Right hindlimb (tissue), 1 donor: Measurements from ENCODE around the gene LRRTM4.

ENCODE experiments used
- DNase-seq: peaks from one replicate; pipeline ENCODE4 v3.0.0-alpha.2; 2018

Gene LRRTM4

GRCh38 chr2:76977846-76978727 lies 544.1 kb downstream of the LRRTM4 start:
- DNase-seq = no peak

GRCh38 chr2:76975752-76976151 lies 546.4 kb downstream of the LRRTM4 start:
- no peak for DNase-seq

GRCh38 chr2:76973610-76974009 lies 548.6 kb downstream of the LRRTM4 start:
- DNase-seq = no peak

GRCh38 chr2:76965772-76966171 lies 556.4 kb downstream of the LRRTM4 start:
- DNase-seq = no peak

- peak; percentile 22 for DNase-seq
Measured at GRCh38 chr2:76958749-76959148, 563.4 kb downstream of the LRRTM4 start.

GRCh38 chr2:76953733-76954347 lies 568.3 kb downstream of the LRRTM4 start:
- peak; percentile 32 for DNase-seq

GRCh38 chr2:76946631-76947145 lies 575.5 kb downstream of the LRRTM4 start:
- no peak for DNase-seq

GRCh38 chr2:76940559-76940958 lies 581.6 kb downstream of the LRRTM4 start:
- no peak for DNase-seq

- no peak for DNase-seq
Measured at GRCh38 chr2:76938153-76938552, 584.0 kb downstream of the LRRTM4 start.

GRCh38 chr2:76932550-76932949 lies 589.6 kb downstream of the LRRTM4 start:
- DNase-seq = no peak

- DNase-seq = no peak
Measured at GRCh38 chr2:76930056-76930744, 592.0 kb downstream of the LRRTM4 start.

GRCh38 chr2:76928026-76928425 lies 594.1 kb downstream of the LRRTM4 start:
- DNase-seq = no peak

GRCh38 chr2:76921006-76921405 lies 601.2 kb downstream of the LRRTM4 start:
- no peak for DNase-seq

- DNase-seq = no peak
Measured at GRCh38 chr2:76895469-76895868, 626.7 kb downstream of the LRRTM4 start.

GRCh38 chr2:76870581-76870980 lies 651.6 kb downstream of the LRRTM4 start:
- no peak for DNase-seq

- no peak for DNase-seq
Measured at GRCh38 chr2:76870011-76870410, 652.2 kb downstream of the LRRTM4 start.

GRCh38 chr2:76867854-76868253 lies 654.3 kb downstream of the LRRTM4 start:
- no peak for DNase-seq

- no peak for DNase-seq
Measured at GRCh38 chr2:76866464-76866863, 655.7 kb downstream of the LRRTM4 start.

GRCh38 chr2:76862901-76863300 lies 659.3 kb downstream of the LRRTM4 start:
- no peak for DNase-seq

- DNase-seq = no peak
Measured at GRCh38 chr2:76861708-76862107, 660.5 kb downstream of the LRRTM4 start.

GRCh38 chr2:76851000-76851399 lies 671.2 kb downstream of the LRRTM4 start:
- no peak for DNase-seq

GRCh38 chr2:76849086-76849485 lies 673.1 kb downstream of the LRRTM4 start:
- no peak for DNase-seq

- DNase-seq = no peak
Measured at GRCh38 chr2:76839826-76840225, 682.4 kb downstream of the LRRTM4 start.
